DMS153 treated with DMSO at 0.1 percent for 48 hours (cell line): ENCODE results near the gene RSL24D1.
"Not testable (repeated sequence)": the region's sequence is repeated elsewhere in the genome, so short reads cannot be mapped to it uniquely, and the experiment has no call there.

Experiments used
- DNase-seq: peaks from one replicate; lab custom pipeline; 2025; ENCODE audit not compliant: unreplicated experiment; lab: John Stamatoyannopoulos, UW

The RSL24D1 gene

GRCh38 chr15:55218056-55218455 is 21.3 kb upstream of the RSL24D1 start:
- no peak for DNase-seq

GRCh38 chr15:55204464-55204863 is 7.7 kb upstream of the RSL24D1 start:
- DNase-seq, result no peak

- DNase-seq, result no peak
These were observed 5.5 kb upstream of the RSL24D1 start for GRCh38 chr15:55202206-55202605.

GRCh38 chr15:55198706-55199105 is 2.0 kb upstream of the RSL24D1 start:
- DNase-seq, result no peak

- DNase-seq, result no peak
These were observed 978 bp upstream of the RSL24D1 start for GRCh38 chr15:55197719-55198118.

- DNase-seq, result no peak
These were observed 593 bp upstream of the RSL24D1 start for GRCh38 chr15:55197362-55197705.

GRCh38 chr15:55195996-55196395 is 745 bp downstream of the RSL24D1 start:
- no peak for DNase-seq

GRCh38 chr15:55194256-55194655 is 2.5 kb downstream of the RSL24D1 start:
- DNase-seq, result no peak

GRCh38 chr15:55186331-55186730 is 10.4 kb downstream of the RSL24D1 start:
- DNase-seq, result no peak

- no peak for DNase-seq
These were observed 13.1 kb downstream of the RSL24D1 start for GRCh38 chr15:55183679-55184078.

GRCh38 chr15:55179141-55179540 is 17.6 kb downstream of the RSL24D1 start:
- no peak for DNase-seq

- no peak for DNase-seq
These were observed 26.4 kb downstream of the RSL24D1 start for GRCh38 chr15:55170361-55170760.

- no peak for DNase-seq
These were observed 28.3 kb downstream of the RSL24D1 start for GRCh38 chr15:55168350-55168974.

- no peak for DNase-seq
These were observed 32.5 kb downstream of the RSL24D1 start for GRCh38 chr15:55164284-55164683.

GRCh38 chr15:55151631-55152030 is 45.1 kb downstream of the RSL24D1 start:
- DNase-seq, result no peak

- DNase-seq, result not testable (repeated sequence)
These were observed 53.6 kb downstream of the RSL24D1 start for GRCh38 chr15:55143132-55143531.

- DNase-seq, result no peak
These were observed 62.8 kb downstream of the RSL24D1 start for GRCh38 chr15:55133972-55134371.

GRCh38 chr15:55132672-55133071 is 64.1 kb downstream of the RSL24D1 start:
- no peak for DNase-seq
